Hematopoietic multipotent progenitor cell treated with erythropoietin and hydrocortisone succinate and interleukin-3 and kit ligand, for 8 days (in vitro differentiated cells): ENCODE results near the gene ZNF774.
A peak's percentile ranks its signal among the peaks of the same experiment; 100 is the strongest.
"Not testable (repeated sequence)": the region's sequence is repeated elsewhere in the genome, so short reads cannot be mapped to it uniquely, and the experiment has no call there.

Experiments
- DNase-seq: peaks from one replicate; pipeline ENCODE4 v3.0.0-alpha.2; 2015

ZNF774 gene

GRCh38 chr15:90347431-90348065 is 4.5 kb upstream of the ZNF774 start:
- not testable (repeated sequence) for DNase-seq

DNA sequence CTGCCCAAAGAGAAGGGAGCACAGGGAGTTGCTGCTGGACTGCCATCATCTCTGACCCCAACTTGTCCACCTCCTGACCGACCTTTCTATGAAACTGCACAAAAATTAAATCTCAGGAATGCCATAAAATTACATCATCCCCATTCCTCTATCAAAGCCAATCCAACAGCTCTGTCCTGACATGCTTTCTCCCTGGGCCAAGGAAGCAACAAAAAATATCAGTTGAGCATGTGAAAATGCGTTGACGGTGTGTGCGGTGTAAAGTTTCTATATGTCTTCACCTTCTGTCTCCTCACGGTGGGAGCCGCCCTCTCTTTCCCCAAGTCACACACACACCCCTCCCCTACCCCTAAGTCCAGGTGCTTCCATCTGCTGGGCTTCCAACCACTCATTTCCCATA is 3.6 kb upstream of the ZNF774 start:
- DNase-seq, result no peak

- DNase-seq, result no peak
Observed at GRCh38 chr15:90349072-90349471, 3.0 kb upstream of the ZNF774 start.

DNA sequence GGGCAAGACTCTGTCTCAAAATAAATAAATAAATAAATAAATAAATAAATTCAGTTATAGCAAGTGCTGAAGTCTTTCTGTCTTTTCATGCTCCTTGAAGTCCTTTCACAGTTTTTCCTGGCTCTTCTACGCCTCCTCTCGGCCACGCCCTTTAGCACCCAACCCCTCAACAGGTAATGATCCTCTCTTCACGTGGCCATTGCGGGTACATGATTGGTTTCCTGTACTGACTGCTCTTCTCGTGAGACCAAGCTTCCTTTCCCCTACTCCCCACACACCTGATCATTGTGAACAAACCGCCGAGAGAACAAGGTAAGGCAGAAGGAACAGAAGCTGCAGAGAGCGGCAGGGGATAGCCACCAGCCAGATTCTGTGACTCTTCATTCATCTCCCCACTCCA is 2.3 kb upstream of the ZNF774 start:
- DNase-seq, result no peak

GRCh38 chr15:90351479-90352106 is 491 bp upstream of the ZNF774 start:
- no peak for DNase-seq

DNA sequence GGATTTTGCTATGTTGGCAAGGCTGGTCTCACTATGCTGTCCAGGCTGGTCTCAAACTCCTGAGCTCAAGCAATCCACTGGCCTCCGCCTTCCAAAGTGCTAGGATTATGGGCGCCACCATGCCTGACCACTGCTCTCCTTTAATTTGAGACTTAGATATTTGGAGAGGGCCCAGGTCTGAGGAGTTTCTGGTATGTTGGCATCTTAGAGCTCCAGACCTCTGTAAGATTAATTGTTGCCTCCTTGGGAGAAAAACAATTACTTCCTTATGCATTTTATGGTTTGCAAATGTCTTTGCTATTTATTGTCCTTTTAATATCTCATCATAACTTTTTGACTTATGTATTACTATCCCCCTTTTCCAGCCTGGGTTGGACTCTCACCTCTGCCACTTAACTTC is 2.9 kb downstream of the ZNF774 start:
- no peak for DNase-seq

DNA sequence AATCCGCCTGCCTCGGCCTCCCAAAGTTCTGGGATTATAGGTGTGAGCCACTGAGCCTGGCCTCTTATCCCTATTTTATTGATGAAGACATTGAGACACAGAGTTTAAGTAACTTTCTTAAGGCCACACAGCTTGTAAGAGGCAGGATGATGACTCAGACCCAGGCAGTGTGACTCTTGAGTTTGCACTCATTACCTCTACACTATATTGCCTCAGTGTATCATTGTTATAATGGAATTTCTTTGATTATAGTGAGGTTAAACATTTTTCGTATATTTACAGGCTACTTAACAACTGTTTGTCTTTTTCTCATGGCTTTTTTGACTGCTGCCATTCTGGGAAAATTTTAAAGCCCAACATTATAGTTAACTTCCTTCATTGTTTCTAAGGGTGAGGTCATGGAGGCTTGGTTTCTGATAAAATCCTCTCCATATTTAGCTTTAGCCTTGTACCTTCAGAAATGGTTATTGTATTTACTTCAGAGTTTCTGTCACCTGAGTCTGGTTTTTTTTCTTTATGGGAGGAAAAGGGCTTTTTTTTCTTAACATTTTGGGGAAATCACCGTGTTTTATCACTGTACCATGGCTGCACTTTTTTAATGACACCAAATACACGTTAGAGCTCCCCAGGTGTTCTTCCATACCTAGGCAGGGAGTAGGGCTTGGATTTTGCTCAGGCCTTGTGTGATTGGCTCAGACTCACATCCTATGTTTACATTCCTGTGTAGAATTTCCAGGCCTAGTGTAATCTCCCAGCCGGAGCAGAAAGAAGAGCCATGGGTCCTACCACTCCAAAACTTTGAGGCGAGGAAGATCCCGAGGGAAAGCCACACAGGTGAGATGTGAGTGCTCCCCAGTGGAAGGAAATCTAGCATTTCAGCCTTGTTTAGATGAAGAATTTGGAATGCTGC is 6.3 kb downstream of the ZNF774 start:
- no peak for DNase-seq

DNA sequence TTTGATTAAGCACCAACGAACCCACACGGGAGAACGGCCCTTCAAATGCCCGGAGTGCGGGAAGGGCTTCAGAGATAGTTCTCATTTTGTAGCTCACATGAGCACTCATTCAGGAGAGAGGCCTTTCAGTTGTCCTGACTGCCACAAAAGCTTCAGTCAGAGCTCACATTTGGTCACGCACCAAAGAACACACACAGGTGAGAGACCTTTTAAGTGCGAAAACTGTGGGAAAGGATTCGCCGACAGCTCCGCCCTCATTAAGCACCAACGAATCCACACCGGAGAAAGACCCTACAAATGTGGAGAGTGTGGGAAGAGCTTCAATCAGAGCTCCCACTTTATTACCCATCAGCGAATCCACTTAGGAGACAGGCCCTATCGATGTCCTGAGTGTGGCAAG is 8.7 kb downstream of the ZNF774 start:
- no peak for DNase-seq

- DNase-seq, result no peak
Observed at GRCh38 chr15:90362936-90363212, 10.8 kb downstream of the ZNF774 start.

DNA sequence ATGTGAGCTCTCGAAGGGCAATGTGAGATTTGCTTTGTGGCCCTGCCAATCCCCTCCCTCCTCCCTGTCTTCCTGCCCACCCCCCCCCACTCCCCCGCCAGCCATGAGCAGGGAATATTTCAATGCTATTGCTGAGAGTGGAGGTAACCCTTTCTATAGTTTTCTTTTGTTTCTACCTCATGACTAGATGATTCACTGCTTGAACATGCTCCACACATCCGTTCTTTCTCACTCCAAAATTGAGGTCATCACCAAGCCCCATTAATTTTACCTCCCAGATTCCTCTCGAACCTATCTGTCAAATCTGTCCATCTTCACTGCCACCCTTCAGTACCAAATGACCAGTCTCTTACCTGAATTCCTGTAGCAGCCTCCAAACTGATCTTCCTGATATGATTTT is 12.2 kb downstream of the ZNF774 start:
- no peak for DNase-seq

DNA sequence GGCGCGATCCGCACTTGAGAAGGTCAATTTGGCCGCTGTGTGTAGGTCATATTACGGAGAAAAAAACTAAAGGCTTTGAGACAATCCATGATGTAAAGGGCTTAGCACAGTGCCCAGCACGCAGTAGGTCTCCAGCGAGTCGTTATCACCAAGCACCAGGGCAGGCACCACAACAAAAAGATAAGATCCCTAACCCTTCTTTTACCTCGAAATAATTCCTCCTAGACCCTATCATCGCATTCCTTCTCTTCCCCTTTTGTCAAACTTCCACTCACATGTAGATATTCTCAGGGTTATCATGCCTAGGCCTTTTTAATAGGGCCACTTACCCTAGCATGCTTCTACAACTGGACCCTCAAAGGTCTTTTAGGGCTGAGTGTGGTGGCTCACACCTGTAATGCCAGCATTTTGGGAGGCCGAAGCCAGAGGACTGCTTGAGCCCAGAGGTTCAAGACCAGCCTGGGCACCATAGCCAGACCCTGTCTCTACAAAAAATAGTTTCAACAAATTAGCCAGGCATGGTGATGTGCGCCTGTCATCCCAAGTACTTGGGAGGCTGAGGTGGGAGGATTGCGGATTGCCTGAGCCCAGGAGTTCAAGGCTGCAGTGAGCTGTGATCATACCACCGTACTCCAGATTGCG is 13.5 kb downstream of the ZNF774 start:
- DNase-seq, result peak; percentile 36

GRCh38 chr15:90367576-90367975 is 15.5 kb downstream of the ZNF774 start:
- no peak for DNase-seq

- DNase-seq, result no peak
Observed at GRCh38 chr15:90375071-90375470, 23.0 kb downstream of the ZNF774 start.

DNA sequence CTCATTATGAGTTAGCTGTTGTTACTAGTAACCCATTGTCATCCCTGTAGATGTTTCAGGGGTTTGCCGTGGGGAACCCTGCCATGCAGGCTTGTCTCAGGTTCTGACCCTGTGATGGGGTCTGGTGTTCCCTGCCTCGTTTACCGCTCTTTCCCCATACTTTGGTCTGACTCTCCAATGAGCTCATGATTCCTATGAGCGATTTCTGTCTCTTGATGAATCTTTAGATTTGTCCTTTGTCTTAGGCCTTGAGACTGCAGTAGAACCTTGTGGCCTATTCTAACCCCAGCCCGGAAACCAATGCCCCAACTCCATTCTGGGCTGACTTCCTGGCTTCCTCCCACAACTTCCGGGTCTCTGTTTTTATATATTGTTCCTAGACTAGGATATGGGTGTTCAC is 24.7 kb downstream of the ZNF774 start:
- DNase-seq, result no peak

- DNase-seq, result no peak
Observed at GRCh38 chr15:90379263-90379662, 27.2 kb downstream of the ZNF774 start.

GRCh38 chr15:90381515-90381914 is 29.4 kb downstream of the ZNF774 start:
- no peak for DNase-seq

- DNase-seq, result no peak
Observed at GRCh38 chr15:90382320-90382719, 30.2 kb downstream of the ZNF774 start.

GRCh38 chr15:90386221-90386620 is 34.1 kb downstream of the ZNF774 start:
- DNase-seq, result no peak

GRCh38 chr15:90387534-90388461 is 35.7 kb downstream of the ZNF774 start, which contains the start of gene IQGAP1:
TSS of gene IQGAP1 (plus strand) at chr15:90388242. CDS start at chr15:90388342, 100 bp downstream.
- peak; percentile 95 for DNase-seq

DNA sequence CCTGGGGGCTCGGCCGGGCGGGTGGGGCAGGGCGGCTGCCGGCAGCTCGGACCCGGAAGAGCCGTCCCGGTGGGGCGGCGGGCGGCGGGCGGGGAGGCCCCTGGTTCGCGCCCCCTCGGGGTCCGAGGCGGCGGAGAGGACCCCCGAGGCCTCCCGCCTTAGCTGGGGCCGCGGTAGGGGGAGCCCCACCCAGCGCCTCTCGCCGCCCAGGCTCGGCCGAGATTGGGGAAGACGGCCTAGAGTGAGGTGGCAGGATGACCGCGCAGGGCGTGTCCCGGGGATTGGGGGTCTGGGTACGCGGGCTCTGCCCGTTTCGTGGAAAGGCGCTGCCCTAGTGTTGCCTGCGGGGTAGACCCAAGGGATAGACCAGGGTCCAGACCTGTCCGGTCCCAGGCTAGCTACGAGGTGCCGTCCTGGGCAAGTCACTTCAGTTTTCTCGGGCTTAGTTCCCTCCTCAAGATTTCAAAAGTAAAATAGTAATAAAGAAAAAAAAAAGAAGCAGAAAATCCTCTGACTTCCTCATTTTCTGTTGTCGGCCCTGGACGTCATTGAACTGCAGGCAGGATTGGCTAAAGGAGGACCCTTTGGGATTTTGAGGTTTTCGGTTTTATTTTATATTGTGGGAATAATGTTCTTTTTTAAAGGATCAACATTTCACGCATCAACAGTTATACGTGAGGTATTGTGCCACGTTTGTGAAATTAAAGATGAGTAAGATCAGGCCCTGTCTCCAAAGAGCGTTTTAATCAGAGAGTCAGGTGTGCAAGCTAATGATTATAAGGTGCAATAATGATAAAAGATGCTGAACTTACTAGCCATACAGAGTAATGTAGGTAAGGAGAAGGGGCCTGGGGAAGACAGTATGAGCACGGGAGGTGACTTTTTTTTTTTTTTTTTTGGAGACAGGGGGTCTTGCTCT is 36.6 kb downstream of the ZNF774 start:
- peak; percentile 54 for DNase-seq

DNA sequence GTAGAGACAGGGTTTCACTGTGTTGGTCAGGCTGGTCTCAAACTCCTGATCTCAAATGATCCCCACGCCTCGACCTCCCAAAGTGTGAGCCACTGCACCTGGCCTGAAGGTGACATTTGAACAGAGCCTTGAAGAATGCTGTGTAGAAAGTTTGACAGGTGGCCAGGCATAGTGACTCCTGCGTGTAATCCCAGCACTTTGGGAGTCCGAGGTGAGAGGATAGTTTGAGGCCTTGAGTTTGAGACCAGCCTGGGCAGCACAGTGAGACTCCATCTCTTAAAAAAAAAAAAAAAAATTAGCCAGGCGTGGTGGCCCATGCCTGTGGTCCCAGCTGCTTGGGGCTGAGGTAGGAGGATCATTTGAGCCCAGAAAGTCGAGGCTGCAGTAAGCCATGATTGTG is 37.4 kb downstream of the ZNF774 start:
- DNase-seq, result no peak
